ENCODE data around the gene GOLGA1.

GOLGA1 gene

GRCh38 chr9:124853605-124854143 lies 87.2 kb downstream of the GOLGA1 start:
- H3K4me1 ChIP-seq (ENCODE audit: low read depth, poor library complexity, severe bottlenecking): peaks cover 6% of the 10 kb centered on the region
- peak overlapping the region; percentile 83 for H2AFZ ChIP-seq (ENCODE audit: low read depth)
- no peak overlapping the region for H3K4me3 ChIP-seq (IDR thresholded peaks at IDR 0.05; ENCODE audit: insufficient read depth, low read depth, low read length)
- no peaks in the 10 kb centered on the region for H4K20me1 ChIP-seq (ENCODE audit: insufficient read depth)
- no peaks in the 10 kb centered on the region for H3K36me3 ChIP-seq (ENCODE audit: insufficient read depth)
- H3K27ac ChIP-seq: no peak overlapping the region
- no peaks in the 10 kb centered on the region for H3K79me2 ChIP-seq (ENCODE audit: insufficient read depth, low read depth)
- H3K9ac ChIP-seq: peak overlapping the region; percentile 51; the same call in 1 of the 2 replicates
- no peak for TF ChIP-seq CTCF (conservative IDR thresholded peaks at IDR 0.05; ENCODE audit: low read depth, low read length)
- no peaks in the 10 kb centered on the region for H3K27me3 ChIP-seq (ENCODE audit: insufficient read depth, low read depth)
- H3K4me2 ChIP-seq: peak overlapping the region; percentile 73

- Histone ChIP-seq H3K27ac (no peak within 1 kb of the TSS), H3K4me3 (IDR thresholded peaks at IDR 0.05; ENCODE audit: insufficient read depth, low read depth, low read length) (no peak within 1 kb of the TSS), H3K4me2 (peak within 1 kb of the TSS; percentile 73), H3K4me1 (ENCODE audit: low read depth, poor library complexity, severe bottlenecking) (peaks cover 6% of the 10 kb centered on the region), H3K9ac (peak within 1 kb of the TSS; percentile 51; the same call in 1 of the 2 replicates), H3K79me2 (ENCODE audit: insufficient read depth, low read depth) (no peaks in the 10 kb centered on the region), H3K36me3 (ENCODE audit: insufficient read depth) (no peaks in the 10 kb centered on the region), H4K20me1 (ENCODE audit: insufficient read depth) (no peaks in the 10 kb centered on the region), H3K27me3 (ENCODE audit: insufficient read depth, low read depth) (no peaks in the 10 kb centered on the region), H2AFZ (ENCODE audit: low read depth) (peak within 1 kb of the TSS; percentile 83)
- TF ChIP-seq CTCF (conservative IDR thresholded peaks at IDR 0.05; ENCODE audit: low read depth, low read length): peak; percentile 85
These were observed 87.9 kb downstream of the GOLGA1 start, which contains the start of gene WDR38 for GRCh38 chr9:124852829-124853531. WDR38 (plus strand) TSS chr9:124853460; CDS start chr9:124853532, 72 bp downstream.

GRCh38 chr9:124852121-124852828 lies 88.6 kb downstream of the GOLGA1 start:
- no peak overlapping the region; the same call in 1 of the 2 replicates for H3K9ac ChIP-seq
- no peak overlapping the region for H3K27ac ChIP-seq
- no peaks in the 10 kb centered on the region for H3K79me2 ChIP-seq (ENCODE audit: insufficient read depth, low read depth)
- peak overlapping the region; percentile 83 for H2AFZ ChIP-seq (ENCODE audit: low read depth)
- no peaks in the 10 kb centered on the region for H3K36me3 ChIP-seq (ENCODE audit: insufficient read depth)
- peaks cover 6% of the 10 kb centered on the region for H3K4me1 ChIP-seq (ENCODE audit: low read depth, poor library complexity, severe bottlenecking)
- no peaks in the 10 kb centered on the region for H3K27me3 ChIP-seq (ENCODE audit: insufficient read depth, low read depth)
- H4K20me1 ChIP-seq (ENCODE audit: insufficient read depth): no peaks in the 10 kb centered on the region
- TF ChIP-seq CTCF (conservative IDR thresholded peaks at IDR 0.05; ENCODE audit: low read depth, low read length): no peak
- H3K4me3 ChIP-seq (IDR thresholded peaks at IDR 0.05; ENCODE audit: insufficient read depth, low read depth, low read length): no peak overlapping the region
- H3K4me2 ChIP-seq: peak overlapping the region; percentile 73

GRCh38 chr9:124849801-124850200 lies 91.1 kb downstream of the GOLGA1 start:
- Histone ChIP-seq H3K27ac (no peak overlapping the region), H3K36me3 (ENCODE audit: insufficient read depth) (no peaks in the 10 kb centered on the region), H3K9ac (no peak overlapping the region), H3K4me1 (ENCODE audit: low read depth, poor library complexity, severe bottlenecking) (peaks cover 6% of the 10 kb centered on the region), H4K20me1 (ENCODE audit: insufficient read depth) (no peaks in the 10 kb centered on the region), H3K79me2 (ENCODE audit: insufficient read depth, low read depth) (no peaks in the 10 kb centered on the region), H3K4me2 (no peak overlapping the region), H2AFZ (ENCODE audit: low read depth) (no peak overlapping the region), H3K27me3 (ENCODE audit: insufficient read depth, low read depth) (no peaks in the 10 kb centered on the region), H3K4me3 (IDR thresholded peaks at IDR 0.05; ENCODE audit: insufficient read depth, low read depth, low read length) (no peak overlapping the region)
- no peak for TF ChIP-seq CTCF (conservative IDR thresholded peaks at IDR 0.05; ENCODE audit: low read depth, low read length)
